IPS-18c (cell line): ENCODE results near the gene DLX3.
A peak's percentile ranks its signal among the peaks of the same experiment; 100 is the strongest.

Experiments used
- H3K4me3 ChIP-seq: 2 replicates; pipeline ENCODE4 v1.7.0; 2013; ENCODE audit warnings: low read depth, mild to moderate bottlenecking, low read length, moderate library complexity; ENCODE audit not compliant: insufficient read depth
- H3K9me3 ChIP-seq: one replicate; pipeline ENCODE4 v1.6.1; 2013; ENCODE audit warnings: mild to moderate bottlenecking, low read length, moderate library complexity; ENCODE audit not compliant: control insufficient read depth, insufficient read depth

The DLX3 gene

GRCh38 chr17:49969795-49970389 lies 25.1 kb downstream of the DLX3 start:
- H3K4me3 ChIP-seq = peak overlapping the region; percentile 70; the same call in 1 of the 2 replicates
- H3K9me3 ChIP-seq = peaks cover 2% of the 10 kb centered on the region

- H3K4me3 ChIP-seq = peak within 1 kb of the TSS; percentile 70
- peaks cover 2% of the 10 kb centered on the region for H3K9me3 ChIP-seq
These were observed 25.8 kb downstream of the DLX3 start, which contains the start of gene DLX4 for GRCh38 chr17:49969134-49969759. TSS of gene DLX4 (plus strand) at chr17:49969190. CDS start at chr17:49969469, 279 bp downstream.

GRCh38 chr17:49968405-49969133 lies 26.5 kb downstream of the DLX3 start:
- Histone ChIP-seq H3K9me3 (peaks cover 2% of the 10 kb centered on the region), H3K4me3 (peak overlapping the region; percentile 70)

DNA sequence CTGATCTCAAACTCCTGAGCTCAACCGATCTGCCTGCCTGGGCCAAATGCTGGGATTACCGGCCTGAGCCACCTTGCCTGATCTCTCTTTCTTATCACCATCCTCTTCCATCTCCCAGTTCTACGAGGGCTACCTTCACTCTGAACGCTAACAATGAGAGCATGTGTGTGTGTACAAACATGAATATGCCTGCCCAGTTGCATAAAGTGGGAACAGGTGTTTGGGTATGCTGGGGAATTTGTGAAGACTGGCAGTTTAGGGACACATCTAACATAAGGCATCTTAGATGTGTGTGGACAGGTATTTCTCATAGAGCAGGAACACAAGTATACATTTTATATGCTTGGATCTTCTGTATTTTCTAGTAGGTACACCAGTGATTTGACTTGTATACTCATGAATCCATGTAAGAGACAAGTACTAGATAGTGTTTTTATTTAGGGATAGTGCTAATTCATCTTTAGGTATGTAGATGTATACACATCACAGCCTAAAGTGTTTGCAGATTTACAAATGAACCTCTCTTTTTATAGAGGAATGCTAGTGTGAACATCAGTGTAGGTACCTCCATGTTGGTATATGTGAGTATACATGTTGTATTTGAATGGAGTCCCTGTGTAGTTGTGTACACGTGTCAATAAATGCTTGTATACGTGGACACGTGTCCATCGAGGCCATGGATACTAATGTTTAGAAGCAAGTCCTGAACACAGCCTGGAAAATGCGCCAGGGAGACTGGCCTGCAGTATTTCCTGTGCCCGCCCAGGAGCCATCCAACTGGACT lies 27.2 kb downstream of the DLX3 start:
- Histone ChIP-seq H3K4me3 (peak overlapping the region; percentile 70; the same call in 1 of the 2 replicates), H3K9me3 (peaks cover 2% of the 10 kb centered on the region)

- peaks cover 2% of the 10 kb centered on the region for H3K9me3 ChIP-seq
- no peak overlapping the region for H3K4me3 ChIP-seq
These were observed 27.8 kb downstream of the DLX3 start for GRCh38 chr17:49967205-49967604.

- Histone ChIP-seq H3K4me3 (no peak overlapping the region), H3K9me3 (peaks cover 2% of the 10 kb centered on the region)
These were observed 28.3 kb downstream of the DLX3 start for GRCh38 chr17:49966767-49967166.

DNA sequence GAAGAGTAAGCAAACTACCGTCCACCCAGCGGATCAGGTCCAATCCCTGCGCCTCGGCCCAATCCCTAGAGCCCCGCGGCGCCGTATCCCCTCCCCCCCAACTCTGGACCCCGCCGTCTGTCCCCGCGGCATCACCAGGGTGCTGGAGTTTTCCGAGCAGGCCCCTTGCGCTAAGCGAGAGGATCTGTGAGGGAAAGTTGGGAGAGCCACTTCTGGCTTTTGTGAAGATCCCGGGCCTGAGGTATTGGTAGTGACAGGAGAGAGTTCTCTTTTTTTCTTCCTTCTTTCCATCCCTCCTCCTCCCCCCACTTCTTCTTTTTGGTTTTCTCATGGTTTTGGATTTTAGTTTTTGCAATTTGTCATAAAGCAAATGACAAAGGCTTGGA lies 29.5 kb downstream of the DLX3 start:
- peak overlapping the region; percentile 42 for H3K4me3 ChIP-seq
- peaks cover 2% of the 10 kb centered on the region for H3K9me3 ChIP-seq

DNA sequence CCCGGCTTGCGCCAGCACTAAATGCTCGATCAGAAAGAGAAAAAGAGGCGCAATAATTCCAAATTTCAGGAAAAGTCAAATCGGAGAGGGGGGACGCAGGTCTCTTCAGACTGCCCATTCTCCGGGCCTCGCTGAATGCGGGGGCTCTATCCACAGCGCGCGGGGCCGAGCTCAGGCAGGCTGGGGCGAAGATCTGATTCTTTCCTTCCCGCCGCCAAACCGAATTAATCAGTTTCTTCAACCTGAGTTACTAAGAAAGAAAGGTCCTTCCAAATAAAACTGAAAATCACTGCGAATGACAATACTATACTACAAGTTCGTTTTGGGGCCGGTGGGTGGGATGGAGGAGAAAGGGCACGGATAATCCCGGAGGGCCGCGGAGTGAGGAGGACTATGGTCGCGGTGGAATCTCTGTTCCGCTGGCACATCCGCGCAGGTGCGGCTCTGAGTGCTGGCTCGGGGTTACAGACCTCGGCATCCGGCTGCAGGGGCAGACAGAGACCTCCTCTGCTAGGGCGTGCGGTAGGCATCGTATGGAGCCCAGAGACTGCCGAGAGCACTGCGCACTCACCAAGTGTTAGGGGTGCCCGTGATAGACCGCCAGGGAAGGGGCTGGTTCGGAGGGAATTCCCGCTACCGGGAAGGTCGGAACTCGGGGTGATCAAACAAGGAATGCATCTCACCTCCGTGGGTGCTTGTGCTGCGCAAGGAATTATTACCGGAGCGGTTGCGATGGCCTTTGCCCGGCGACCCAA lies 30.1 kb downstream of the DLX3 start:
- H3K4me3 ChIP-seq = peak overlapping the region; percentile 42
- peaks cover 2% of the 10 kb centered on the region for H3K9me3 ChIP-seq

GRCh38 chr17:49964303-49964768 lies 30.7 kb downstream of the DLX3 start:
- Histone ChIP-seq H3K4me3 (peak overlapping the region; percentile 38), H3K9me3 (peaks cover 2% of the 10 kb centered on the region)

GRCh38 chr17:49963626-49964302 lies 31.3 kb downstream of the DLX3 start:
- H3K4me3 ChIP-seq = peak overlapping the region; percentile 38
- peaks cover 2% of the 10 kb centered on the region for H3K9me3 ChIP-seq

DNA sequence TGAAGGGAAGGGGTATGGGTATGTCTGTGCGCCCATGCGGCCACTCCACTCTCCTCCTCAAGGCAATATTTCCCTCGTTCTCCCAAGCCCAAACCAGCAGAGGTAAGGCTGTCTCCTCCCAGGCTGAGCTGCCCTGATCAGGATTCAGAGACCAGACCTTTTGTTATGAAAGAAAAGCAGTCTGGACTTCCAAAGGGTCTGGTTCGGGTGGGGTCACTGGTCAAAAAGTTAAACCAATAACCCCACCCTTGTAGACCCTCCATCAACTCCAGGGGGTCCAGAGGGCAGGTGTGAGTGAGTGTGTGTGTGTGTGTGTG lies 31.8 kb downstream of the DLX3 start:
- Histone ChIP-seq H3K9me3 (peaks cover 2% of the 10 kb centered on the region), H3K4me3 (peak overlapping the region; percentile 38)

DNA sequence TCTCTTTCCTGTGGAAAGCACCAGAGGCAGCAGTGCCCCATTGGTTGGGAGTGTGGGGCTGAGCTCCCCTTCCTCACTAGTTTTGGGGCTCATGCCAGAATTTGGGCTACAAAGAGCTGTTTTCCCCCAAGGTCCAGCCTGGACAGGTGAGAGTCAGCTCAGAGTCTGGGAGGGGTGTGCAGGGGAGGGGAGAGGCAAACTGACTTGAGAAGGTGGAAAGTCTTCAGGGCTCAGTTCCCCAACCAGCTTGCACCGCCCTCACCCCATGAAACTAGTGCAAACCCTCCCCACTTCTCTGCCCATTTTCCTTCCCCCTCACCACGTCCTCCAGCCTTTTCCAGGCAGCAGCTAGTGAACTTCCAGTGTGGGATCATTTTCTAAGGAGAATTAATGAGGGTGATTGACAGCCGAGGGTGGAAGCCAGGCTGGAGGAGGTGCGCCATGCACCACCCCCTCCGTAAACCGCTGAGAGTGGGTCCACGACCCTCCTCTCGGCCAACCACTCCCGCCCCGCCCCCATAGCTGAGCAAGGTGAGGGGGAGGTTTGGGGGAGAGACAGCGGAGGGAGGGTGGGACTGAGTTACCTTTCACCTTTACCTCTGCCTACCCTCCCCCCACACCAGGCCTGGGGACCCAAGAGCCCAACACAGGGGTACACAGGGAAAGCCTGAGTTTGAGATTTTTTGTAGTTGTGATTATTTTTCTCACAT lies 32.3 kb downstream of the DLX3 start:
- peaks cover 2% of the 10 kb centered on the region for H3K9me3 ChIP-seq
- peak overlapping the region; percentile 38; the same call in 1 of the 2 replicates for H3K4me3 ChIP-seq

GRCh38 chr17:49959183-49959935 lies 35.7 kb downstream of the DLX3 start:
- Histone ChIP-seq H3K4me3 (no peak overlapping the region), H3K9me3 (no peaks in the 10 kb centered on the region)

DNA sequence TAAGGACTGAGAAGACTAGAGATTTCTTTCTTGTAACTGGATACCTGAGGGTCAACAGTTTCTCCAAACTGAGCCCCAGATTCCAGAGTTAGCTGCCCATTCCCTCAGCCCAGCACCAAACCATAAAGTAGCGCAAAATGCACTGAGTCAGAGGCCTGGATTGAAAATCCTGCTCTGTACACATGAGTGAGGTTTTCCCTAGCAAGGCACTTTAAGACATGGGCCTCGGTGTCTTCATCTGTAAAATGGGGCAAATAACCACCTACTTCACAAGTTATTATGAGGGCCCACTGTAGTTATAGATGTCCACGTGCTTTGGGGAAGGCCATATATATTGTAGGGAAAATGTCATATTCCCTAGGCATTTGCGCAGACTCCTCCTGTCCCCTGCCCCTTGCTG lies 36.3 kb downstream of the DLX3 start:
- H3K9me3 ChIP-seq = no peaks in the 10 kb centered on the region
- no peak overlapping the region for H3K4me3 ChIP-seq

GRCh38 chr17:49957350-49957749 lies 37.7 kb downstream of the DLX3 start:
- H3K4me3 ChIP-seq = no peak overlapping the region

More at GRCh38 chr17:49957350-49957749, 37.7 kb downstream of the DLX3 start:
- no peaks in the 10 kb centered on the region for H3K9me3 ChIP-seq
